ENCODE data around the gene MSL1. TPM values are rescaled to one million over a fixed set of nuclear protein-coding genes. Genes with fewer than 3 reads are reported as not detected.

MSL1 gene
- total and polyA plus RNA-seq, 2 of the 13 experiments (the other 11 are each of a cell fraction or from before 2014, with no cell fraction given), result 63.8 to 88.5 TPM

DNA sequence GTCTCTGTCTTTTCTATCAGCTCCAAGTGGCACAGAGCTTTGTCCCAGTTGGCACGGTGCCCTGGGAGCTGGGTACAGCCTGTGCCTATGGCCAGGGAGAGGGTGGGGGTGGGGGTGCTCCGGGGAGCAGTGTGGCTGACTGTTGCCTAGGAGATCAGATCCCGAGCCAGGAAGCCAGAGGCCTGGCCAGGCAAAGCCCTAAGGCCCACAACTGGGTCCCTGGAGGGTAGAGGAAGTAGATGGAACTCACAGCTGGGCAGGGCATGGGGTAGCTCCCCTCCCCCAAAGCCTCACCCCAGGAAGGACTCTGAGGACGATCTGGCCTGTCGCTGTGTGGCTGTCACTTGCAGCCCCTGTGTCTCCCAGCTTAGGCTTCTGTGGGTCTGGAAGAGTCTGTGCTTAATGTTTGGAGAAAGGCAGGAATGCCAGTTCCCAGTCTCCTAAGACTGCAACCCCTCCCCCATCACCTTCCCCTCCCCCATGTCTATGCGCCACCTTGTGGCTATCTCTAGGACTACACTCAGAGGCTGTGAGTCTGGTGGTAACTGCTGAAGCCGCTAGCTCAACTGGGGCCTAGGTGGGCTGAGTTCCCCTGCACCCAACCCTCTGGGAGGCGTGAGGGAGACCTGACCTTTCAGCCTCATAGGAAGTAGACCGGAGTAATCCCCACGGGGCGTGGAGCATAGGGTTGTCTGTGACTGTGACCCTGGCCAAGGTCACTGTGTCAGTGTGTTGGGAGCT, 46.4 kb upstream of the MSL1 start (continued):
- TF ChIP-seq SIX4 (CRISPR knock-in tag; IDR thresholded peaks at IDR 0.05) (no peak), XBP1 (CRISPR knock-in tag; IDR thresholded peaks at IDR 0.05) (no peak), ZNF883 (CRISPR knock-in tag; IDR thresholded peaks at IDR 0.05; ENCODE audit: not compliant biosample characterization) (no peak), ZEB1 (IDR thresholded peaks at IDR 0.05; ENCODE audit: insufficient replicate concordance, low read depth) (no peak), ATAD3A (CRISPR knock-in tag; IDR thresholded peaks at IDR 0.05) (no peak), SRSF1 (optimal IDR thresholded peaks at IDR 0.05; ENCODE audit: low read depth, low read length) (no peak), ZFAT (CRISPR knock-in tag; conservative IDR thresholded peaks at IDR 0.05) (no peak), ZNF556 (CRISPR knock-in tag; IDR thresholded peaks at IDR 0.05; ENCODE audit: borderline replicate concordance) (no peak), SATB2 (CRISPR knock-in tag; IDR thresholded peaks at IDR 0.05) (no peak), ZBTB38 (CRISPR knock-in tag; IDR thresholded peaks at IDR 0.05) (no peak; the same call in 1 of the 2 replicates), ZNF672 (CRISPR knock-in tag; IDR thresholded peaks at IDR 0.05) (no peak), REXO4 (CRISPR knock-in tag; IDR thresholded peaks at IDR 0.05; ENCODE audit: borderline replicate concordance) (no peak), KLF6 (CRISPR knock-in tag; IDR thresholded peaks at IDR 0.05) (no peak), TBX2 (CRISPR knock-in tag; IDR thresholded peaks at IDR 0.05; ENCODE audit: borderline replicate concordance) (peak; percentile 77), CHD4 (IDR thresholded peaks at IDR 0.05; ENCODE audit: borderline replicate concordance, low read length) (no peak)
- TF ChIP-seq, protein P1, sequence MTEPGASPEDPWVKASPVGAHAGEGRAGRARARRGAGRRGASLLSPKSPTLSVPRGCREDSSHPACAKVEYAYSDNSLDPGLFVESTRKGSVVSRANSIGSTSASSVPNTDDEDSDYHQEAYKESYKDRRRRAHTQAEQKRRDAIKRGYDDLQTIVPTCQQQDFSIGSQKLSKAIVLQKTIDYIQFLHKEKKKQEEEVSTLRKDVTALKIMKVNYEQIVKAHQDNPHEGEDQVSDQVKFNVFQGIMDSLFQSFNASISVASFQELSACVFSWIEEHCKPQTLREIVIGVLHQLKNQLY (CRISPR knock-in tag; IDR thresholded peaks at IDR 0.05), result no peak
- TF ChIP-seq, protein P2, sequence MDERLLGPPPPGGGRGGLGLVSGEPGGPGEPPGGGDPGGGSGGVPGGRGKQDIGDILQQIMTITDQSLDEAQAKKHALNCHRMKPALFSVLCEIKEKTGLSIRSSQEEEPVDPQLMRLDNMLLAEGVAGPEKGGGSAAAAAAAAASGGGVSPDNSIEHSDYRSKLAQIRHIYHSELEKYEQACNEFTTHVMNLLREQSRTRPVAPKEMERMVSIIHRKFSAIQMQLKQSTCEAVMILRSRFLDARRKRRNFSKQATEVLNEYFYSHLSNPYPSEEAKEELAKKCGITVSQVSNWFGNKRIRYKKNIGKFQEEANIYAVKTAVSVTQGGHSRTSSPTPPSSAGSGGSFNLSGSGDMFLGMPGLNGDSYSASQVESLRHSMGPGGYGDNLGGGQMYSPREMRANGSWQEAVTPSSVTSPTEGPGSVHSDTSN (CRISPR knock-in tag; IDR thresholded peaks at IDR 0.05), result no peak
- TF ChIP-seq, protein P3, sequence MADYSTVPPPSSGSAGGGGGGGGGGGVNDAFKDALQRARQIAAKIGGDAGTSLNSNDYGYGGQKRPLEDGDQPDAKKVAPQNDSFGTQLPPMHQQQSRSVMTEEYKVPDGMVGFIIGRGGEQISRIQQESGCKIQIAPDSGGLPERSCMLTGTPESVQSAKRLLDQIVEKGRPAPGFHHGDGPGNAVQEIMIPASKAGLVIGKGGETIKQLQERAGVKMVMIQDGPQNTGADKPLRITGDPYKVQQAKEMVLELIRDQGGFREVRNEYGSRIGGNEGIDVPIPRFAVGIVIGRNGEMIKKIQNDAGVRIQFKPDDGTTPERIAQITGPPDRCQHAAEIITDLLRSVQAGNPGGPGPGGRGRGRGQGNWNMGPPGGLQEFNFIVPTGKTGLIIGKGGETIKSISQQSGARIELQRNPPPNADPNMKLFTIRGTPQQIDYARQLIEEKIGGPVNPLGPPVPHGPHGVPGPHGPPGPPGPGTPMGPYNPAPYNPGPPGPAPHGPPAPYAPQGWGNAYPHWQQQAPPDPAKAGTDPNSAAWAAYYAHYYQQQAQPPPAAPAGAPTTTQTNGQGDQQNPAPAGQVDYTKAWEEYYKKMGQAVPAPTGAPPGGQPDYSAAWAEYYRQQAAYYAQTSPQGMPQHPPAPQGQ (CRISPR knock-in tag; IDR thresholded peaks at IDR 0.05; ENCODE audit: borderline replicate concordance), result no peak
- TF ChIP-seq, protein P4, sequence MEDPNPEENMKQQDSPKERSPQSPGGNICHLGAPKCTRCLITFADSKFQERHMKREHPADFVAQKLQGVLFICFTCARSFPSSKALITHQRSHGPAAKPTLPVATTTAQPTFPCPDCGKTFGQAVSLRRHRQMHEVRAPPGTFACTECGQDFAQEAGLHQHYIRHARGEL (CRISPR knock-in tag; IDR thresholded peaks at IDR 0.05), result no peak
- TF ChIP-seq, protein P5, sequence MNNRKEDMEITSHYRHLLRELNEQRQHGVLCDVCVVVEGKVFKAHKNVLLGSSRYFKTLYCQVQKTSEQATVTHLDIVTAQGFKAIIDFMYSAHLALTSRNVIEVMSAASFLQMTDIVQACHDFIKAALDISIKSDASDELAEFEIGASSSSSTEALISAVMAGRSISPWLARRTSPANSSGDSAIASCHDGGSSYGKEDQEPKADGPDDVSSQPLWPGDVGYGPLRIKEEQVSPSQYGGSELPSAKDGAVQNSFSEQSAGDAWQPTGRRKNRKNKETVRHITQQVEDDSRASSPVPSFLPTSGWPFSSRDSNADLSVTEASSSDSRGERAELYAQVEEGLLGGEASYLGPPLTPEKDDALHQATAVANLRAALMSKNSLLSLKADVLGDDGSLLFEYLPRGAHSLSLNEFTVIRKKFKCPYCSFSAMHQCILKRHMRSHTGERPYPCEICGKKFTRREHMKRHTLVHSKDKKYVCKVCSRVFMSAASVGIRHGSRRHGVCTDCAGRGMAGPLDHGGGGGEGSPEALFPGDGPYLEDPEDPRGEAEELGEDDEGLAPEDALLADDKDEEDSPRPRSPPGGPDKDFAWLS (CRISPR knock-in tag; IDR thresholded peaks at IDR 0.05; ENCODE audit: borderline replicate concordance), result no peak
- TF ChIP-seq, protein P6, sequence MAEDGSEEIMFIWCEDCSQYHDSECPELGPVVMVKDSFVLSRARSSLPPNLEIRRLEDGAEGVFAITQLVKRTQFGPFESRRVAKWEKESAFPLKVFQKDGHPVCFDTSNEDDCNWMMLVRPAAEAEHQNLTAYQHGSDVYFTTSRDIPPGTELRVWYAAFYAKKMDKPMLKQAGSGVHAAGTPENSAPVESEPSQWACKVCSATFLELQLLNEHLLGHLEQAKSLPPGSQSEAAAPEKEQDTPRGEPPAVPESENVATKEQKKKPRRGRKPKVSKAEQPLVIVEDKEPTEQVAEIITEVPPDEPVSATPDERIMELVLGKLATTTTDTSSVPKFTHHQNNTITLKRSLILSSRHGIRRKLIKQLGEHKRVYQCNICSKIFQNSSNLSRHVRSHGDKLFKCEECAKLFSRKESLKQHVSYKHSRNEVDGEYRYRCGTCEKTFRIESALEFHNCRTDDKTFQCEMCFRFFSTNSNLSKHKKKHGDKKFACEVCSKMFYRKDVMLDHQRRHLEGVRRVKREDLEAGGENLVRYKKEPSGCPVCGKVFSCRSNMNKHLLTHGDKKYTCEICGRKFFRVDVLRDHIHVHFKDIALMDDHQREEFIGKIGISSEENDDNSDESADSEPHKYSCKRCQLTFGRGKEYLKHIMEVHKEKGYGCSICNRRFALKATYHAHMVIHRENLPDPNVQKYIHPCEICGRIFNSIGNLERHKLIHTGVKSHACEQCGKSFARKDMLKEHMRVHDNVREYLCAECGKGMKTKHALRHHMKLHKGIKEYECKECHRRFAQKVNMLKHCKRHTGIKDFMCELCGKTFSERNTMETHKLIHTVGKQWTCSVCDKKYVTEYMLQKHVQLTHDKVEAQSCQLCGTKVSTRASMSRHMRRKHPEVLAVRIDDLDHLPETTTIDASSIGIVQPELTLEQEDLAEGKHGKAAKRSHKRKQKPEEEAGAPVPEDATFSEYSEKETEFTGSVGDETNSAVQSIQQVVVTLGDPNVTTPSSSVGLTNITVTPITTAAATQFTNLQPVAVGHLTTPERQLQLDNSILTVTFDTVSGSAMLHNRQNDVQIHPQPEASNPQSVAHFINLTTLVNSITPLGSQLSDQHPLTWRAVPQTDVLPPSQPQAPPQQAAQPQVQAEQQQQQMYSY (CRISPR knock-in tag; IDR thresholded peaks at IDR 0.05), result no peak
